NCI-H1092 (cell line): ENCODE results near the gene LARP4B.

ENCODE experiments used
- DNase-seq: peaks from one replicate; lab custom pipeline; 2025; lab: John Stamatoyannopoulos, UW

The LARP4B gene

GRCh38 chr10:923844-924523 lies 7.5 kb downstream of the LARP4B start:
- DNase-seq: no peak

- DNase-seq: no peak
These were observed 9.8 kb downstream of the LARP4B start for GRCh38 chr10:921471-922414.

- DNase-seq: no peak
These were observed 11.1 kb downstream of the LARP4B start for GRCh38 chr10:920450-920849.

DNA sequence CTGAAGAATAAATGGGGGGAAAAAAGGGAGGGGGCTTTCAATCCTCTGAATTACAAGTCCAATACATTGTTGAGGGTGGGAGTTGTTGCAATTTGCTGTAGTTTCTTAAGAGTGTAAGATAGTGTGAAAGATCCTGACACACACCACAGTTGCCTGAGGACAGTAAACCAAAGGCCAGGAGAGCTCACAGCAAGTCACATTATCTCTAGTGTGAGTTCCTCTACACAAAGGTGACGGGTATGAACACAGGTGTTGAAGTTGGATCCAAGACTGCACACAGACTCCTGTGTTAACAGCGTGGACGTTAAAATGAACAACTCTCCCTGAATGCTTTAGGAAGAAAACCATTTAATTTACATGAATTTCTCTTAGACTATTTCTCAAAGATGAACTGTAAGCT lies 12.0 kb downstream of the LARP4B start:
- DNase-seq: no peak

- no peak for DNase-seq
These were observed 13.5 kb downstream of the LARP4B start for GRCh38 chr10:917999-918398.

- DNase-seq: no peak
These were observed 14.1 kb downstream of the LARP4B start for GRCh38 chr10:917416-917720.

DNA sequence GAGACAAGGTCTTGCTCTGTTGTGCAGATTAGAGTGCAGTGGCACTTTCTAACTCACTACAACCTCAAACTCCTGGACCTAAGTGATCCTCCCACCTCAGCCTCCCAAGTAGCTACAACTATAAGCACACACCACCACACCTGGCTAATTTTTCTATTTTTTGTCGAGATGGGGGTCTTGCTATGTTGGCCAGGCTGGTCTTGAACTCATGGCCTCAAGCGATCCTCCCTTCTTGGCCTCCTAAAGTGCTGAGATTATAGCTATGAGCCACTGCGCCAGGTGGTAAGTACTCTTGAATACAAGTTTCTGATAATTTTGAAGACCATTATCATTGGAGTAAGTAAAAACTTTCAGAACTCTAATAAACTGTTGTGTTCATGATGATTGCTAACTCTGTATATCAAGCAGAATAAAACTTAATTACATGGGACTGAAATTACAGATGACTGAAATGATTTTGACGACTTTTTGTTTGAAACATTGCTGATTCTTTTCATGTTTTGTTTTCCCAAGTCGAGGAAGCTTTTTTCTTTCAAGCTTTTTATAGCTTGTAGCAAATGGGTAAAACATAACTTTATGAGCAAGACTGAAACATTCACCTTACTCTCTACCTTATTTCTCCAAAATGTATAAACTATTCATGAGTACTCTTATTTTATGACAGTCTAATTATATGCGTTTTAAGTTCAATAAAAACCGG lies 14.6 kb downstream of the LARP4B start:
- no peak for DNase-seq

DNA sequence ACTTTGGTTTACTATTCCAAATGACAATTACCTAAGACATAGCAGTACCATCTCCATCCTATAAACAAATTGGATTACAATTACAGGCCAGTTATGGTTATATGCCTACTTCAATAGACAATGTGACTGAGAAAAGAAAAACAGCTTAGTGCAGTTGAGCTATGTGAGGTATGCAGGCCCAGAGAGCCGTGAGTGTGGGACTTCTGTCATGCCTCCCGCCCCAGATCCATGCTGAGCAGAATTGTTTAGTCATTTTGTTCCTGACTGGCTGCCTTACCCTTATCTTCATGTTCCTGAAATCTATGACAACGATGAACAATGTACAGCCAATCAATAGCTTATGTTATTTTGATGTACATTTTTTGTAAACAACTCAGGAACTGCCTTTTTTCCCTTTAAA lies 21.7 kb downstream of the LARP4B start:
- DNase-seq: no peak

- DNase-seq: no peak
These were observed 25.5 kb downstream of the LARP4B start for GRCh38 chr10:905972-906371.

- no peak for DNase-seq
These were observed 26.0 kb downstream of the LARP4B start for GRCh38 chr10:905503-905902.

- DNase-seq: no peak
These were observed 27.1 kb downstream of the LARP4B start for GRCh38 chr10:904403-904802.

DNA sequence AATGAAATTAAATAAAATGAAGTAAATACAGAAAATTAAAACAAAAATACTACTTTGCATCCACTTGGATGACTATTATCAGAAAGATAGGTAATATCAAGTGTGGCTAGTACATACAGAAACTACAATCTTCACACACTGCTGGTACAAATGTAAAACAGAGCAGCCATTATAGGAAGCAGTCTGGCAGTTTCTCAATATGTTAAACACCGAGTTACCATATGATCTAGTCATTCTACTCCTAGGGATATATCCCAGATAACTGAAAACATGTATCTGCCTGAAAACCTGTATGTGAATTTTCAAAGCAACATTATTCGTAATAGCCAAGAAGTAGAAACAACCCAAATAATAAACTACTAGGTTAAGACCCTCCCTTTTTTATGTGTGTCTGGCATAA lies 33.4 kb downstream of the LARP4B start:
- DNase-seq: no peak

GRCh38 chr10:896982-897381 lies 34.5 kb downstream of the LARP4B start:
- no peak for DNase-seq

GRCh38 chr10:895324-895723 lies 36.2 kb downstream of the LARP4B start:
- no peak for DNase-seq

- no peak for DNase-seq
These were observed 52.6 kb downstream of the LARP4B start for GRCh38 chr10:878895-879294.

DNA sequence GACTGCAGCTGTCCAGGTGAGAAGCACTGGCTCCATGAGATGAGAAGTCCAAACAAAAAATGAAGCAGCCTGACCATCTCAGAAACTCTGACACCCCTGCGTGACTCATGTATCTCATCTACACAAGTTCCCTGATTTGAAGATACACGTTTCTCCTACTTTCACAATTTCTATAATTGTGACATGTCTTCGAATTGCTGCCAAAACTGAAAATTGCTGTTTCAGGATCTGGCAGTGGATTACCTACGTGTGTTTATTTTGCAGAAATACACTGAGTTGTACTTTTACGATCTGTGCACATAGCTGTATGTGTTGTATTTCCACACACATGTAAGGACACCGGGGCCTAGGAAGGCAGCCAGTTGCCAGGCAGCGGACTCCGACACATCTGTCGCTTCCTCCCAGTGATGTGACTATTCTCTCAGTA lies 53.2 kb downstream of the LARP4B start:
- no peak for DNase-seq

GRCh38 chr10:876438-876837 lies 55.1 kb downstream of the LARP4B start:
- no peak for DNase-seq

- no peak for DNase-seq
These were observed 58.5 kb downstream of the LARP4B start for GRCh38 chr10:873020-873419.

GRCh38 chr10:871951-872403 lies 59.5 kb downstream of the LARP4B start:
- no peak for DNase-seq

GRCh38 chr10:870564-871166 lies 60.8 kb downstream of the LARP4B start:
- no peak for DNase-seq

- DNase-seq: no peak
These were observed 62.3 kb downstream of the LARP4B start for GRCh38 chr10:869171-869570.

- no peak for DNase-seq
These were observed 63.7 kb downstream of the LARP4B start for GRCh38 chr10:867807-868206.
